Activated CD4-positive, alpha-beta memory T cell treated with anti-CD3 and anti-CD28 coated beads, Interleukin-2, amount 10 ng/mL, durations not matched to agents 7 days and 5 days (primary cell): ENCODE results near the gene SLC25A41. TPM values are rescaled to one million over a fixed set of nuclear protein-coding genes. Genes with fewer than 3 reads are reported as not detected.

Experiments
- CTCF ChIA-PET: fragments of 350-600 bp; sonication (Branson Sonifier 250); formaldehyde crosslinking; loops from one replicate; lab custom pipeline; 2021; ENCODE audit warnings: antibody characterized with exemption, inconsistent platforms; lab: Charles Lee
- POLR2A ChIA-PET: fragments of 350-600 bp; sonication (Branson Sonifier 250); formaldehyde crosslinking; loops from one replicate; lab custom pipeline; 2021; ENCODE audit warnings: antibody characterized with exemption; lab: Charles Lee
- DNase-seq: peaks from one replicate; pipeline ENCODE4 v3.0.0-alpha.2; 2020
- H3K27ac Mint-ChIP-seq: one replicate; pipeline ENCODE4 v1.8.0; 2021; ENCODE audit warnings: mild to moderate bottlenecking, mixed read lengths
- H3K27me3 Mint-ChIP-seq: one replicate; pipeline ENCODE4 v1.8.0; 2021; ENCODE audit warnings: mixed read lengths
- H3K36me3 Mint-ChIP-seq: one replicate; pipeline ENCODE4 v1.8.0; 2021; ENCODE audit warnings: low read depth, mixed read lengths
- H3K4me1 Mint-ChIP-seq: one replicate; pipeline ENCODE4 v1.8.0; 2021; ENCODE audit warnings: mixed read lengths
- H3K4me3 Mint-ChIP-seq: one replicate; pipeline ENCODE4 v1.8.0; 2021; ENCODE audit warnings: mild to moderate bottlenecking, mixed read lengths
- H3K9me3 Mint-ChIP-seq: one replicate; pipeline ENCODE4 v1.8.0; 2021; ENCODE audit warnings: mixed read lengths
- total RNA-seq, 2 experiments: library from RNA; stranded (reverse); gene quantifications; one replicate each; pipeline ENCODE4 v1.2.3, GENCODE V29; 2021

SLC25A41 gene
- total RNA-seq, 2 experiments from 2014 or later, result not detected

DNA sequence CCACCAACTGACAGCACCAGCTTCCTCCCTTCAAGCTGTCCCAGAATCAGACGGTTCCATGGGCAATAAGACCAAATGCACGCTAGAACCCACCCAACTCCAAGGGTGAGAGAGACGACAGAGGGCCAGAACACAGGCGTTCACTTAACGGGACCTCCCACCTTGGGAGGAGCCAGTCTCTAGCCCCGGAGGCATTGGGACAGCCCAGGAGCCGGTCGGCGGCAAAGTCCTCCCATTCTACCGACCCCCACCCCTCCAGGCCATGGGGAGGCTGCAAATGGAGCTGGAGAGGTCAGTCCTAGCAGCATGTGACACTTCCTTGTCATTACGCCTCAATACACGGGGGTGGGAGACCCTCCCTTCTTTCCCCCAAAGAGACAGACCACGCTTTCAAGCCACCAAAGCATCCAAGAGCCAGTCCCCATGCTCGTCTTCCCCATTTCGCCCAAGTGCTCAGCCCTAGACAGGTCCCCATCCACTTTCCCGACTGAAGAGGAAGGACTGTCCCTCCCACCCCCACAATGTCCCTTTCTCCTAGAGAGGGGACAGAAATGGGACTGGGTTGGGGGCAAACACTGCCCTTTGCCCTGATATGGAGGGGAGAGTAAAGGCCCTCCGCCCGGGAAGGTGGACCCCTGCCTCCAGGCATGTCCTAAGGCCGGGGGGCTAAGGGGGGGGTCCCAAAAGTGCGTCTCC lies 9.9 kb downstream of the SLC25A41 start:
- Mint-ChIP-seq H3K27me3 (no peaks in the 10 kb centered on the region), H3K4me1 (peaks cover 37% of the 10 kb centered on the region), H3K9me3 (no peaks in the 10 kb centered on the region), H3K27ac (peak overlapping the region; percentile 78), H3K36me3 (peaks cover 45% of the 10 kb centered on the region), H3K4me3 (peak overlapping the region; percentile 88)
- peak; percentile 54 for DNase-seq
- ChIA-PET CTCF (no interaction called here), POLR2A (interaction anchor here (1.0 to 2.4 kb wide), 4 partner anchors 12 to 59 kb away, joined by 4 to 16 read pairs (median 8); partner anchors contain the start of genes GTF2F1 and SLC25A41)

DNA sequence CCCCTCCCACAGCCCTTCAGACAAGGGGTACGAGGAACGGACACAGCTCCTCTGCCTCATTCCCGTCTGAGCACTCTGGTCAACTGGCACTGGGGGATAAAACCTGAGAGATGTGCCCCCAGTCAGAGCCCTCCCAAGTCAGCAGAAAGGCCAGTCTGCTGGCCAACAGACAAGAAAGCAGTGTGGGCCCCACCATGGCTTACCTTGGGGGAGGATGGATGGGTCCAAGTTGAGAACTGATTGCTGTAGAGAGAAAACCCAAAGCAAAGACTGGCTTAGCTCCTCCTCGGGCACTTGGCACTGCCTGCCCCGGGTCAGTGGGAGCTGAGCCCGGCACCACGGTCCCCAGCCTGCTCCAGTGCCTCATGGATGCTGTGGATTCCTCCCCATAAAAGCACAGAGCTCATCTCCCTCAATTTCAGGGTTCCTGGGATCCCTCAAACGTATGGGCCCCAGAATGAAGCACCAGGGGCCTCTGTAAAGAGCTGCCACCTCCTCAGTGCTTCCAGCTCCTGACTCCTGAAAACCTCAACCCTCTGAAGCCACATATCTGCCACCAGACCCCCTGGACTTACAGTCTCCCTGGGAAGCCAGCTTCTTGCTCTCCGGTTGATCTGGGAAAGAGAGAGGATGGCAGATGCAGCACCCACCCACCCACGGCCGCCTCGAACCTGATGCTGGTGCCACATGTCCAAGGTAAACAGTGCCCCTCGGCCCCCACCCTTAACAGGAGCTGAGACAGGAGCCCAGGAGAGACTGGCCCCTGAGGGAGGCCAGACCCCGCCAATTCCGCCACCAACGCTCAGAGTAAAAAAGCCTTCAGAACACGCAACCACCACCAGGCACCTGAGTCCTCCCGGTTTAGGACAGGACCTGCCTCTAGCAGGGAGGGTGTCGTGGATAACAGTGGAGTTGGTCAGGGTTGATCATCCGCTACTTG lies 12.2 kb downstream of the SLC25A41 start:
- ChIA-PET CTCF (no interaction called here), POLR2A (interaction anchor here (0.8 to 1.2 kb wide), 2 partner anchors 48 to 60 kb away, joined by 3 read pairs; partner anchors contain the start of gene DENND1C)
- Mint-ChIP-seq H3K4me3 (no peak overlapping the region), H3K27me3 (no peaks in the 10 kb centered on the region), H3K36me3 (peaks cover 65% of the 10 kb centered on the region), H3K9me3 (no peaks in the 10 kb centered on the region), H3K4me1 (peaks cover 33% of the 10 kb centered on the region), H3K27ac (no peak overlapping the region)
- no peak for DNase-seq

DNA sequence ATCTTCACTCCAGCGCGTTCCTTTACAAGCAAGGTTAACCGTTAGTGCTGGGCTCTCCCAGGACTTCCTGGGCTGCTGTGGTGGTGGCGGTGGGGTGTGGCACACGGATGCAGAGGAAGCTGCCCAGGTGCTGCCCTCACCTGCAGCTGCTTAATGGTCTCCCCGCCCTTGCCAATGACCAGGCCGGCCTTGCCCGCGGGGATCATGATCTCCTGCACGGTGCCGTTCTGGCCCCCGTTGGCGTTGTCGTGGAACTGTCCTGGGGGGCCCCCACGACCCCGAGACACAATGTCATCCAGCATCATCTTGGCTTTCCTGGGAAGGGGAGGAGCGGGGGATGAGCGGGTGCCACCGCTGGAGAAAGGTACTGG lies 15.0 kb downstream of the SLC25A41 start:
- ChIA-PET CTCF (no interaction called here), POLR2A (no interaction called here)
- H3K9me3 Mint-ChIP-seq, result no peaks in the 10 kb centered on the region
- H3K27ac Mint-ChIP-seq, result no peak overlapping the region
- no peaks in the 10 kb centered on the region for H3K27me3 Mint-ChIP-seq
- H3K4me3 Mint-ChIP-seq, result no peak overlapping the region
- no peak for DNase-seq
- peaks cover 77% of the 10 kb centered on the region for H3K36me3 Mint-ChIP-seq
- H3K4me1 Mint-ChIP-seq, result peaks cover 21% of the 10 kb centered on the region

DNA sequence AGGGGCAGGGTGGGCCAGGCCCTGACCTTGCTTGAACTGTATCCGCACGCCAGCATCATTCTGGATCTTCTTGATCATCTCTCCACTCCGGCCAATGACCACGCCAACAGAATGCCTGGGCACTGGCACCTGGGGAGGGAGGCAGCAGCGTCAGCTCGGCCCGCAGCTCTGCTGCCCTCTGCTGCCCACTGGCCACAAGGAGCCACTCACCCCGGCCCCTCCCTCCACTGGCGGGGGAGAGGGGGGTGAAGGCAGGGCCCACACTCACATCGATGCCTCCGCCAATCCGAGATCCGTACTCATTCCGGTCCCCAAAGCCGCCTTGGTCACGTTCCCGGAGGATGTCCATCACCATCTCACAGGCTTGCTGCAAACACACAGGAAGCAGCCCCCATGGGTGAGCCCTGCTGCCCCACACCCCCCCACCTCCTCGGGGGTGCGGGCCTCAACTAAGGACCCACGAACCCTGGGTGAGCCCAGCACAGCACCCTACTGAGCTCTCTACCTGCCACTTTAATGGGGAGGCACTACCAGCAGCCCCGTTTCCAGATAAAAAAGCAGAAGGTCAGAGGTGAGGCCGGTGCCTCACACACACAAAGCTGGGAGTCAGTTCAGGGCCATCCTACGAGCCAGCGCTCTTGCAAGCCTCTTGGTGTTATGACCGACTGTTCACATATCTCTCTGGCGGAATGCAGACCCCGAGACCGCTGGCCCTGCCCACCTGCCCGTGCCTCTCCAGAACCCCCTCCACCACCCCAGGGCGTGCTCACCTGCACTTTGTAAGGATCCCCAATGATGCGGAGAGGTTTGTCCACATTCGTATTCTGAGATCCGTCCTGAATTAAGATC lies 15.6 kb downstream of the SLC25A41 start:
- DNase-seq, result no peak
- Mint-ChIP-seq H3K36me3 (peaks cover 71% of the 10 kb centered on the region), H3K4me3 (no peak overlapping the region), H3K9me3 (no peaks in the 10 kb centered on the region), H3K27ac (no peak overlapping the region), H3K27me3 (no peaks in the 10 kb centered on the region), H3K4me1 (peaks cover 15% of the 10 kb centered on the region)
- CTCF ChIA-PET, result no interaction called here
- POLR2A ChIA-PET, result no interaction called here

DNA sequence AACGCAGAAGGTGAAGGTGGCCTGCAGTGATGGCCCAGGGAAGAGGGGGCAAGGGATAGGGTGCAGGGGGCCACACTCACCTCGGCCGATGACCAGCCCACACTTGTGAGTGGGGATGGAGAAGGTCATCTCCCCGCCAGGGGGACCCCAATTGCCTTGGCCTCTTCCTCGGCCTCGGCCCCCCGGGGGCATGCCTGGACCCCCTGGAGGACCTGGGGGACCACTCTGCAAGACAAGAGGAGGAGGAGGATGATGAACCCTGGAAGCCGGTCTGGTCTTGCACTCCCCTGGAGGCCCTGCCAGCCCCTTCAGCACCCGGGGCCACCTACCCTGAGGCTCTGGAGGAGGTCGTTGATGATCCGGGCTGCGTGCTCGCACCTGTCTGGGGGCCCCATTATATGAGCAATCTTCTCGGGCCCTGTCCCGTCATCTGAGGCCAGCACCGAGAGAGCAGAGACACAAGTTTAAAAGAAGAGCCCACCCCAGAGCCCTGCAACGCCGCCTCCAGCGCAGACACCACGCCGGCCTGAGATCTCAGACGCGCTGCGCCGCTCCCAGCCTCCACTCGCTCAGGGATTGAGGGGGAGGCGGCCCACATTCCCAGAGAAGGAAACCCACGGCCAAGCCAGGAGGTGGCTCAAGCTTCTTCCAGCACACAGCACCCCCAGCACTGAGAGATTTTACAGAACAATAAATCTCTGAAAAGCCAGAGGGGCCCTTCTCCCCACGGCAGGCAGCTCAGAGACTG lies 16.7 kb downstream of the SLC25A41 start:
- no peak for DNase-seq
- no peaks in the 10 kb centered on the region for H3K27me3 Mint-ChIP-seq
- ChIA-PET CTCF (no interaction called here), POLR2A (interaction anchor here (1.2 kb wide), 1 partner anchor 8 kb away, joined by 3 read pairs; the partner anchor contains the start of gene KHSRP)
- peaks cover 5% of the 10 kb centered on the region for H3K4me1 Mint-ChIP-seq
- H3K27ac Mint-ChIP-seq, result no peak overlapping the region
- H3K9me3 Mint-ChIP-seq, result no peaks in the 10 kb centered on the region
- H3K4me3 Mint-ChIP-seq, result no peak overlapping the region
- H3K36me3 Mint-ChIP-seq, result peaks cover 63% of the 10 kb centered on the region

DNA sequence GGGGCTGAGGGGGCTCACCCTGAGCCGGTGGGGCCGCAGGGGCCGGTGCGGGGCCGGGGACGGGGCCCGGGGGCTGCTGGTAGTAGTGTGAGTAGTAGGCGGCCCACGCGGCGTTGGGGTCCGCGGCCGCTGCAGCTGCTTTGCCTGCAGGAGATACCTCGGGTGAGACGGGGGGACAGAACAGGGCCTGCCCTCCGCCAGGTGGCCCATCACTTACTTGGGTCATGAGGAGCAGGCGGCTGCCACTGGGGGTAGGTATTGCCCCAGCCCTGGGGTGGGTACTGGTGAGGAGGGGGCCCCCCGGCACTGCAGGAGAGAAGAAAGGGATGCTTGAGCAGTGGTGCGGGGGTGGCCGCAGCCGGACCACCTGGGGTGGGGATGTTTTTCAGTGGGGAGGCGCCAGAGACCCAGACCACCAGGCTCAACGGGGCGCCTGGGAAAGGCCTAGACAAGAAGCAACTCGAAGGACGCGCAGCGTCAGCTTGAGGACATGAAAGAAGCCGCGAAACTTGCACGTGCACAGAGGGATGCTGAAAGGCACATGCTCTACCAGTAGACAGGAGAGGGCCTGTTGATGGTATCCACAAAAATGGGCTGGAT lies 17.9 kb downstream of the SLC25A41 start:
- H3K4me1 Mint-ChIP-seq, result peaks cover 2% of the 10 kb centered on the region
- CTCF ChIA-PET, result no interaction called here
- H3K4me3 Mint-ChIP-seq, result no peak overlapping the region
- peaks cover 54% of the 10 kb centered on the region for H3K36me3 Mint-ChIP-seq
- DNase-seq, result no peak
- no peaks in the 10 kb centered on the region for H3K27me3 Mint-ChIP-seq
- POLR2A ChIA-PET, result interaction anchor here (1.2 kb wide), 1 partner anchor 9 kb away, joined by 3 read pairs; the partner anchor contains the start of gene KHSRP
- no peaks in the 10 kb centered on the region for H3K9me3 Mint-ChIP-seq
- H3K27ac Mint-ChIP-seq, result no peak overlapping the region

DNA sequence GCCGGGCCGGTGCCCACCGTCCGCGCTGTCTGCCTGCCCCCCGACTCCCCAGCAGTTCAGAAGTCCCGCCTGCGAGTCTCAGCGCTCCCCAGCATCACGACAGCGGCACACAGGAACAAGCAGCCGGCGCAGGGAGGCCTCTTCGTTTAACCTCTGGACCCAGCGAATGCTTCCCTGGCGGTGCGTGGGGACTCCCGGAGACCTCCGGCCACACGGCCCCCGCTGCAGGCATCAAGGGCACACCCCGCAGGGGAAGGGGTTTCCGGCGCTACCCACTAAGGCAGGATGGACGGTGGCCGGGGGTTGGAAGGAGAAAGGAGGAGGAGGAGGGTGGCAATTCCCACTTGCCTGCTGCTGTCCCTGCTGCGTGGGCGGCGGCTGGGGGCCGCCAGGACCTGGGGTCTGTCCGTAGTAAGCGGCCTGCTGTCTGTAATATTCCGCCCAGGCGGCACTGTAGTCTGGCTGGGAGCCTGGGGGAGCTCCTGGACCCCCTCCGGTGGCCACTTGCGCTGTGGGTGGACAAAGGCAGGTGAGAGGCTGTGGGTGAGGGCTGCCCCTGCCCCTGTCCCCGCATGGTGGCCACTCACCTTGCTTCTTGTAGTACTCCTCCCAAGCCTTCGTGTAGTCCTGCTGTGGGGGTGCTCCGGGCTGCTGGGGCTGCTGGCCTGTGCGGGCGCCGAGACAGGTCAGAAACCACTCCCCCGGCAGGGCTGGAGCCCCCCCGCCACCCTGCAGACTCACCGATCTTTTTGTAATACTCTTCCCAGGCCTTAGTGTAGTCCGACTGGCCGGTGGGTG lies 18.6 kb downstream of the SLC25A41 start:
- ChIA-PET CTCF (no interaction called here), POLR2A (interaction anchor here (1.2 kb wide), 1 partner anchor 10 kb away, joined by 3 read pairs; the partner anchor contains the start of gene KHSRP)
- H3K4me1 Mint-ChIP-seq, result no peaks in the 10 kb centered on the region
- DNase-seq, result no peak
- no peak overlapping the region for H3K4me3 Mint-ChIP-seq
- no peak overlapping the region for H3K27ac Mint-ChIP-seq
- no peaks in the 10 kb centered on the region for H3K9me3 Mint-ChIP-seq
- H3K36me3 Mint-ChIP-seq, result peaks cover 47% of the 10 kb centered on the region
- no peaks in the 10 kb centered on the region for H3K27me3 Mint-ChIP-seq

DNA sequence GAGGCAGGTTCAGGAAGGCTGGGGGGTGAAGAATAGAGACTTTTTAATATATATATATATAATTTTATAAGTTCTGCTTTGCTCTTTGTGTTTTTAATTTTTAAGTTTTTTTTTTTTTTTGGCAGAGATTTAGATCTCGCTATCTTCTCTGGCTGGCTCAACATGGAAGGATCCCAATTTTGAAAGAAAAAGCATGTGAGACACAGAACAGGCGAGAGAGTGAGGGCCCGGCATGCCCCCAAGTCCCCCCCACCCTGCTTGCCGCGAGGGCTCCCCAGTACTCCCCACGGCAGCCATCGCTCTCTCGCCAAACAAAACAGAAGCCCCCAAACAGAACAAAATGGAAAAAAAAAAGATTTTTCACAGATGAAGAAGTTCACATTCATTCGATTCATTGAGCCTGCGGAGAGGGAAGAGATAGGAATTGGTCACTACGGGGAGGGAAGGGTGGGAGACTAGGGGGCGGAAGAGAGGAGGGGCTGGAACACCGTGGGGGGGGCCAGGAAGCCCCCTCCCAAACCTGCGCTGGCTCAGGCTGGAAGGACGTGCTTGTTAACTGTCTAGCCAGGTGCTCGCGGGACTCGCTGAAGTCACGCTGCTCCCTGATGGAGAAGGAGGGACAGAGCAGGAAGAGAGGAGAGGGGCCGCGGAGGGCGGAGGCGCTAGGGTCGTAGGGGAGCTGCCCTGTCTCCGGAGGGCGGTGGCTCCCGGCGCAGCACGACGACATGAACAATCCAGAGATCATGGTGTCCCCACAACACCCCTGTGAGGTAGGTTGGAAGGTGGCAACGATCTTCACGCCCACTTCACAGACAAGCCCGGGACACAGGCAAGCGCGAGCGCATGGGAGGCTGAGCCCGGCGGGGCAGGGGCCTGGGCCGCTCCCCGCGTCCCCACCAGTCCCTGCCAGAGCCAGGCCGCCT lies 19.6 kb downstream of the SLC25A41 start:
- H3K36me3 Mint-ChIP-seq, result peaks cover 38% of the 10 kb centered on the region
- ChIA-PET POLR2A (no interaction called here), CTCF (no interaction called here)
- no peak overlapping the region for H3K27ac Mint-ChIP-seq
- no peak for DNase-seq
- H3K9me3 Mint-ChIP-seq, result no peaks in the 10 kb centered on the region
- H3K4me3 Mint-ChIP-seq, result no peak overlapping the region
- H3K4me1 Mint-ChIP-seq, result no peaks in the 10 kb centered on the region
- no peaks in the 10 kb centered on the region for H3K27me3 Mint-ChIP-seq

DNA sequence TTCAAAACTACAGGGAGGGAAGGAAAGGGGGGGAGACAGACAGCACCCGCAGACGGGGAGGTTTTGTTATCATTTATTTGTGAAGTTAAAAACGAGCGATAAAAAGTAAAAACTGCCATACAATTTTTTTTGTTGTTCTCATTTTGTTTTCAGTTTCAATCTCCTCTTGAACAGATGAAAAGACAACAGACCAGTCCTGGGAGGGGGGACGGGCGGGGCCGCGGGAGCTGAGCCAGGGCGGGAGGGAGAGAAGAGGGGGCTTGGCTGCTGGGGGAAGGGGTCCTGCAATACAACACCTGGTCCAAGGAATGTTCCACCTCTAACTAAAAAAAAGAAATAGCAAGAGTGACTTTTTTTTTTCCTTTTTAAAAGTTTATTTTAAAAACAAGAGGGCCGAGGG lies 20.3 kb downstream of the SLC25A41 start:
- ChIA-PET CTCF (no interaction called here), POLR2A (no interaction called here)
- Mint-ChIP-seq H3K9me3 (no peaks in the 10 kb centered on the region), H3K27me3 (no peaks in the 10 kb centered on the region), H3K4me1 (no peaks in the 10 kb centered on the region), H3K4me3 (no peak overlapping the region), H3K36me3 (peaks cover 31% of the 10 kb centered on the region), H3K27ac (no peak overlapping the region)
- DNase-seq, result no peak

DNA sequence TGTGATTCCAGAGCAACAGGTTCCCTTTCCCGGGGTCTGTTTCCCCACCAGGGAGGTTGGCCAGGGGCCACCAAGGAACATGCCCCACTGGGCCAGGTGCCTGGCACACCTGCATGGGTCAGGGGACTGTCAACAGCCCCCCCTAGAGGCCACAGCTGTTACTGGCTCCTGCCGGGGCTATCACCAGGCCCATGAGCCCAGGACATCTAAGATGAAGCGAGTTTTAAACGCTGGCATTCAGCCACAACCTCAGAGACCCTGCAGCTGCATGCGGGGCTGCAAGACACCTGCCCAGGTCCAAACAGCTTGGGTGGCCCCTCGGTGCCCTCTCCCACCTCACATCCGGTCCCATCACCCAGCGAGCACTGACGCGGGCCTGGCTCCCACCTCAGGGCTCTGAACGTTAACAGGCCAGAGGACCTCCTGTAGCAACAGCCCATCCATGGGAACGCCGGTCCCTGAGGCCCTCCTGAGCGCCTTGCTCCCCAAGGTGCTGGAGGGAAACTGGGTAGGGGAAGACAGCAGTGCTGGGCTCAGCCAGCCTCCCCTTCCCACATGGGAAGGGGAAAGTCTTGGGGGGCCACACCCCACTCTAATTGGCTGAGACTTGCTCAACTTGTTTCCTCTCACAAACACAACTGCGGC lies 21.0 kb downstream of the SLC25A41 start:
- no peaks in the 10 kb centered on the region for H3K9me3 Mint-ChIP-seq
- DNase-seq, result peak; percentile 43
- H3K36me3 Mint-ChIP-seq, result peaks cover 25% of the 10 kb centered on the region
- CTCF ChIA-PET, result interaction anchor here (0.6 kb wide), 1 partner anchor 306 kb away, joined by 4 read pairs; no protein-coding TSS in a partner anchor
- POLR2A ChIA-PET, result no interaction called here
- H3K27me3 Mint-ChIP-seq, result no peaks in the 10 kb centered on the region
- no peak overlapping the region for H3K4me3 Mint-ChIP-seq
- no peak overlapping the region for H3K27ac Mint-ChIP-seq
- H3K4me1 Mint-ChIP-seq, result no peaks in the 10 kb centered on the region
